GM23248 (cell line): Measurements from ENCODE around the gene DRD1. TPM values are rescaled to one million over a fixed set of nuclear protein-coding genes. Genes with fewer than 3 reads are reported as not detected.

Source experiments
- DNase-seq: peaks from one replicate; pipeline ENCODE4 v3.0.0-alpha.2; 2015
- H2AFZ ChIP-seq: fragments of 200-600 bp; sonication (generic); 2 replicates; pipeline ENCODE4 v1.6.1; 2016; ENCODE audit warnings: antibody characterized with exemption
- H3F3A ChIP-seq: fragments of 200-600 bp; sonication (generic); 2 replicates; pipeline ENCODE4 v1.6.1; 2016; ENCODE audit warnings: mild to moderate bottlenecking, antibody characterized with exemption, mixed run types; ENCODE audit not compliant: insufficient read depth
- H3K27ac ChIP-seq: fragments of 200-600 bp; sonication (generic); 2 replicates; pipeline ENCODE4 v1.5.1; 2016; ENCODE audit warnings: mild to moderate bottlenecking
- H3K27me3 ChIP-seq: fragments of 200-600 bp; sonication (generic); replicated peaks from 2 replicates; pipeline ENCODE4 v1.6.1; 2016; ENCODE audit warnings: mild to moderate bottlenecking; ENCODE audit not compliant: insufficient read depth
- H3K36me3 ChIP-seq: fragments of 200-600 bp; sonication (generic); 2 replicates; pipeline ENCODE4 v1.6.1; 2016; ENCODE audit warnings: low read depth, mild to moderate bottlenecking
- H3K4me1 ChIP-seq: fragments of 200-600 bp; sonication (generic); 2 replicates; pipeline ENCODE4 v1.6.1; 2016; ENCODE audit warnings: mild to moderate bottlenecking; ENCODE audit not compliant: insufficient read depth
- H3K4me2 ChIP-seq: fragments of 200-600 bp; sonication (generic); one replicate; pipeline ENCODE4 v1.6.1; 2016; ENCODE audit warnings: mild to moderate bottlenecking; ENCODE audit not compliant: unreplicated experiment
- H3K4me3 ChIP-seq: fragments of 200-600 bp; sonication (generic); 2 replicates; pipeline ENCODE4 v1.5.1; 2016; ENCODE audit warnings: mild to moderate bottlenecking
- H3K79me2 ChIP-seq: fragments of 200-600 bp; sonication (generic); 2 replicates; pipeline ENCODE4 v1.6.1; 2016; ENCODE audit warnings: mild to moderate bottlenecking; ENCODE audit not compliant: insufficient read depth
- H3K9ac ChIP-seq: fragments of 200-600 bp; sonication (generic); 2 replicates; pipeline ENCODE4 v1.6.1; 2016; ENCODE audit warnings: mild to moderate bottlenecking
- H3K9me2 ChIP-seq: fragments of 200-600 bp; sonication (generic); 2 replicates; pipeline ENCODE4 v1.6.1; 2016; ENCODE audit warnings: mixed run types, mild to moderate bottlenecking, moderate library complexity; ENCODE audit not compliant: insufficient read depth
- H3K9me3 ChIP-seq: fragments of 200-600 bp; sonication (generic); one replicate; pipeline ENCODE4 v1.6.1; 2017; ENCODE audit warnings: low read depth
- H4K20me1 ChIP-seq: fragments of 200-600 bp; sonication (generic); 2 replicates; pipeline ENCODE4 v1.6.0; 2016; ENCODE audit not compliant: insufficient read depth
- EZH2 ChIP-seq: fragments of 200-600 bp; sonication (generic); IDR thresholded peaks from 2 replicates; pipeline ENCODE4 v1.6.1; 2018; ENCODE audit warnings: antibody characterized with exemption, mild to moderate bottlenecking; ENCODE audit not compliant: insufficient read depth, poor library complexity, severe bottlenecking
- EZH2phosphoT487 ChIP-seq: fragments of 200-600 bp; sonication (generic); IDR thresholded peaks from 2 replicates; pipeline ENCODE4 v1.6.1; 2018; ENCODE audit warnings: antibody characterized with exemption, moderate library complexity, mild to moderate bottlenecking, low read depth; ENCODE audit not compliant: insufficient read depth
- WGBS, 2 experiments: methylation state at CpG; one replicate each; pipeline ENCODE4 v1.1.6; 2015 to 2017; ENCODE audit warnings: low lambda C conversion rate in 2 of 2, low coverage in 1 of 2; ENCODE audit errors: missing lambda C conversion rate in 2 of 2; 5-methylcytosine and 5-hydroxymethylcytosine counted together
- in situ Hi-C: fragments of 300-500 bp; cut with MboI; formaldehyde crosslinking; loops from 2 replicates; pipeline ENCODE4 v1.15.0; 2020
- polyA plus RNA-seq: library from polyadenylated mRNA; unstranded; fragments of >200 nt; fragmentation: Nextera tagmentation; extraction: Ambion mirVana; gene quantifications from 2 replicates; pipeline ENCODE4 v1.2.1, GENCODE V29; 2016
- total RNA-seq: library from RNA; depleted of rRNA; stranded (reverse); fragments of >200 nt; shearing (Covaris generic); gene quantifications from 2 replicates; pipeline ENCODE4 v1.2.3, GENCODE V29; 2014; rRNA removed

The DRD1 gene
- total RNA-seq (not detected in 2 replicates), polyA plus RNA-seq (not detected in 2 replicates)

GRCh38 chr5:175444060-175444904 is at the start of gene DRD1:
Gene DRD1 (minus strand): TSS chr5:175444182. CDS start chr5:175443099, 1,083 bp downstream.
- 2 to 3% methylated on average over 60 to 88 of the region's 91 CpGs for WGBS, 2 experiments
- peak; percentile 59 for DNase-seq

DNA sequence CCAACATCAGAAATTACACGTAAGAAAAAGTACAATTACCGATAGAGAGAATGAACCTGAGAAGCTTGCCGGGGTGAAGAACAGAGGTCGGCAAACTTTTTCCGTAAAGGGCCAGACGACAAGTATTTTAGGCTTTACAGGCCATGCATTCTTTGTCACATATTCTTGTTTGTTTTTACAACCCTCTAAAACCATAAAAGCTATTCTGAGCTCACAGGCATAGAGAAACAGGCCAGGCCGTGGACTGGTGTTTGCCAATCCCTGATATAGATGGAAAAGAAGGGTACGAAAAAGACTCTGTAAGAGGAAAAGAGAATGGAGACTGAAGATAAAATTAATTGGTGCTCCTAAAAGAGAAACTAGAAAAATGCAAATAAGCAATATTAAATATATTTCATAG is 49.7 kb upstream of the DRD1 start:
- Histone ChIP-seq H3K9me2 (no peaks in the 10 kb centered on the region), H3K4me2 (no peak overlapping the region), H3K36me3 (peaks cover 44% of the 10 kb centered on the region), H3K4me1 (no peaks in the 10 kb centered on the region), H3K79me2 (peaks cover 97% of the 10 kb centered on the region), H3K27me3 (no peaks in the 10 kb centered on the region), H3F3A (no peaks in the 10 kb centered on the region), H3K27ac (no peak overlapping the region), H3K9me3 (no peaks in the 10 kb centered on the region), H2AFZ (no peak overlapping the region), H3K9ac (no peak overlapping the region), H3K4me3 (no peak overlapping the region), H4K20me1 (peaks cover 5% of the 10 kb centered on the region; the same call in 1 of the 2 replicates)
- TF ChIP-seq EZH2 = no peak
- TF ChIP-seq EZH2phosphoT487 = no peak
- in situ Hi-C loops = no loop called here
- WGBS, 2 experiments = 97 to 98% methylated on average over 8 of the region's 8 CpGs
- no peak for DNase-seq

More at GRCh38 chr5:175444060-175444904, at the start of gene DRD1:
- H3K27me3 ChIP-seq = peaks cover 43% of the 10 kb centered on the region
- TF ChIP-seq EZH2 = no peak
- TF ChIP-seq EZH2phosphoT487 = no peak
- H3K36me3 ChIP-seq = no peaks in the 10 kb centered on the region
- H3K9me3 ChIP-seq = no peaks in the 10 kb centered on the region
- no peaks in the 10 kb centered on the region for H3K9me2 ChIP-seq
- peak within 1 kb of the TSS; percentile 27 for H3K4me3 ChIP-seq
- H3K27ac ChIP-seq = no peak within 1 kb of the TSS
- in situ Hi-C loops = loop anchor here (10.0 kb wide), 1 partner anchor 489 kb away; no protein-coding TSS in a partner anchor
- no peak within 1 kb of the TSS for H2AFZ ChIP-seq
- H3K4me2 ChIP-seq = peak within 1 kb of the TSS; percentile 23
- H4K20me1 ChIP-seq = no peaks in the 10 kb centered on the region
- no peaks in the 10 kb centered on the region for H3F3A ChIP-seq
- H3K79me2 ChIP-seq = no peaks in the 10 kb centered on the region
- H3K9ac ChIP-seq = no peak within 1 kb of the TSS
- no peaks in the 10 kb centered on the region for H3K4me1 ChIP-seq

DNA sequence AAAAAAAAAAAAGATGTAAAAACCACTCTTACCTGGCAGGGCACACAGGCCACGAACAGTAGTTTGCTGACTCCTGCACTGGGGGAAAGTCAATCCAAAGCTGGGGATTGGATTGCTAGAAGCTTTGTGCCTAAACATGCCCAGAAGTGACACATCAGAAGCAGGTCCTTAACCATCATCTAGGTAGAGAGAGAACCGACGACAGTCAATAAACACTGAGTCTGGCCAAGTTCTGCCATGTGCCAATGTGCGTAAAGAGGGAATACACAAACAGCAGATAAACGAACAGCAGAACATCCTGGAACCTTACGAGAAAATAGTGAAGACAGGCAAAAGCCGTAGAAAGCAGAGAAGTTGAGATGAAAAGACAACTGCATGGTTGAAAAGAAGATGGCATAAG is 49.3 kb upstream of the DRD1 start:
- Histone ChIP-seq H3K9me2 (no peaks in the 10 kb centered on the region), H3K4me3 (no peak overlapping the region), H3K27me3 (no peaks in the 10 kb centered on the region), H3K9me3 (no peaks in the 10 kb centered on the region), H3K36me3 (peaks cover 40% of the 10 kb centered on the region), H2AFZ (no peak overlapping the region), H3K9ac (no peak overlapping the region), H3F3A (no peaks in the 10 kb centered on the region), H3K4me1 (no peaks in the 10 kb centered on the region), H3K27ac (no peak overlapping the region), H3K4me2 (no peak overlapping the region), H3K79me2 (peaks cover 97% of the 10 kb centered on the region), H4K20me1 (peaks cover 5% of the 10 kb centered on the region; the same call in 1 of the 2 replicates)
- DNase-seq = no peak
- in situ Hi-C loops = no loop called here
- TF ChIP-seq EZH2 (no peak), EZH2phosphoT487 (no peak)
- 91 to 94% methylated on average over 7 of the region's 7 CpGs for WGBS, 2 experiments

GRCh38 chr5:175491223-175491622 is 47.2 kb upstream of the DRD1 start:
- Histone ChIP-seq H3K9me2 (no peaks in the 10 kb centered on the region), H3K4me3 (no peak overlapping the region), H3F3A (no peaks in the 10 kb centered on the region), H3K27me3 (no peaks in the 10 kb centered on the region), H3K4me2 (no peak overlapping the region), H4K20me1 (peaks cover 5% of the 10 kb centered on the region; the same call in 1 of the 2 replicates), H3K4me1 (no peaks in the 10 kb centered on the region), H3K9ac (no peak overlapping the region), H3K27ac (no peak overlapping the region), H2AFZ (no peak overlapping the region), H3K79me2 (peaks cover 98% of the 10 kb centered on the region), H3K36me3 (peaks cover 39% of the 10 kb centered on the region), H3K9me3 (no peaks in the 10 kb centered on the region)
- 73 to 74% methylated on average over 6 of the region's 6 CpGs for WGBS, 2 experiments
- DNase-seq = no peak
- TF ChIP-seq EZH2phosphoT487 = no peak
- no peak for TF ChIP-seq EZH2
- in situ Hi-C loops = no loop called here
